ENCODE results near the gene ATXN7L1. TPM values are rescaled to one million over a fixed set of nuclear protein-coding genes. Genes with fewer than 3 reads are reported as not detected.

Gene ATXN7L1
- polyA plus RNA-seq, 4 donors: 9.5 to 10.4 (median 10.0) TPM

DNA sequence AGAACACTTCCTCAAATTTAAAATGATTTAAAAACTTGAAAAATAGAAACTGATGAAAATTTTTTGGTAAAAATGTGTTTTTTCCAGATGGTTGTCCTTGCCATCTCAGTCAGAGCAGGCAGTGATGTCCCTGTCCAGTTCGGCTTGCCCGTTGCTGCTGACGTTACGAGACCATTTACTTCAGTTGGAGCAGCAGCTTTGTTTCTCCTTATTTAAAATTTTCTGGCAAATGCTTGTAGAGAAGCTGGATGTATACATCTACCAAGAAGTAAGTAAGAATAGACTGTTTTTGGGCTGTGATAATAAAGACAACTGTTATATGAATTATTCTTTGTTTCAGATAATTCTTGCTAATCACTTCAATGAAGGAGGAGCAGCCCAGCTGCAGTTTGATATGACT is 311.2 kb downstream of the ATXN7L1 start:
- DNase-seq (ENCODE audit: low read depth in 4 of 4, low spot score in 3 of 4): no peak

DNA sequence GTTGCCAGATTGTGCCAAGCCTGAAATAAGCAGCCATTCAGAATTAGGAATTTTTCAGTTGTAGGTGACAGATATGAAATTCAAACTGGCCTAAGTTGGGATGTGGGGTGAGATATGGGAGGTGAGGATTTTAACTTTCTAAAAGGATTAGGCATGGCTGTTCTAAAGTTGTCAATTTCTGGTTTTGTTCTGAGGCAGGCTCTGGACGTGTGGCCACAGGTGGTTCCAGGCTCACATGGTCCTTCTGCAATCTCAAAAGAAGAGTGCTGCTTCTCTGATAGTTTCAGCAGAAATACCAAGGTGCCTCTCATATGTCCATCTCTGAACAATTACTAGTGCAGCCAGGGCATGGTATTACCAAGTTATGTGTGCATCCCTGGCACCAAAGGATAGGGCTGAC is 316.5 kb downstream of the ATXN7L1 start:
- DNase-seq (ENCODE audit: low read depth in 4 of 4, low spot score in 3 of 4): no peak

Other genes with a start within 250 kb of the ATXN7L1 start
- gene CDHR3, start 86.7 kb upstream of the ATXN7L1 start, polyA plus RNA-seq (ENCODE audit: insufficient read length in 4 of 4): 1 to 10 TPM; 5.9 to 9.2 (median 6.5) TPM
- 100 to 1,000 TPM; 121 to 168 (median 138) TPM for gene SYPL1, start 235.7 kb upstream of the ATXN7L1 start, polyA plus RNA-seq (ENCODE audit: insufficient read length in 4 of 4)